ENCODE results near the gene RRP12.
A peak's percentile ranks its signal among the peaks of the same experiment; 100 is the strongest.

The RRP12 gene

DNA sequence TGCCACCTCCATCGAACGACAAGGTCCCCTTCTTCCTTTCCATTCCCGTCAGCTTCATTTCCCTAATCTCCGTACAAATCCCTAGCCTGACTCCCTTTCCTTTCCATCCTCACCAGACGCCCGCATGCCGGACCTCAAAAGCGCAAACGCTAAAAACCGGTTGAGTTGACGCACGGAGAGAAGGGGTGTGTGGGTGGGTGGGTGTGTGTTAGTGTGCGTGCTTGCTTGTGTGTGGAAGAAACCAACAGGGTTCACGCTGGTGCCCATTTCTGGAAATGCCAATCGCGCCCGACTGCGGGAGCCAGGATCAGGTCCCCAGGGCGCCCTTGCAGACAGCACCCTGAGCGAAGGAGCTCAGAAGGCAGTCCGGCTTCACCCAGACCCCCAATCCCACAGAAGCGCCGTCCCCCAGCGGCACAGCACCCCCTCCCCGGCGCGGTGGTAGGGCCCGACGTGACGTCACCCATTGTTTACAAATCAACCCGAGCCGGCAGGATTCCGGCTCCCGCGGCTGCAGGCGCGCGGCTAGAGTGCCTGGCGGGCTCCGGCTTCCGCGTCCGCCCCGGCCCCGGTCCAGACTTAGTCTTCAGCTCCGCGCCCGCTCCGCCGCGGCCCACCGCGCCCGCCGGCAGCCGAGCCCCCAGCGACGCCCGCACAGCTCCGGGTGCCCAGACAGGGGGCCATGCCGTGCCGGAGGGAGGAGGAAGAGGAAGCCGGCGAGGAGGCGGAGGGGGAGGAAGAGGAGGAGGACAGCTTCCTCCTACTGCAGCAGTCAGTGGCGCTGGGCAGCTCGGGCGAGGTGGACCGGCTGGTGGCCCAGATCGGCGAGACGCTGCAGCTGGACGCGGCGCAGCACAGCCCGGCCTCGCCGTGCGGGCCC lies 82.1 kb downstream of the RRP12 start, which contains the start of gene FRAT1:
Gene FRAT1 (plus strand): TSS at position 500 of the 880 bp plus-strand sequence. CDS start 183 bp downstream, at position 683.
- H3K4me3 ChIP-seq (ENCODE audit: low read length), result peak within 1 kb of the TSS; percentile 71
- peak within 1 kb of the TSS; percentile 89 for H3K9ac ChIP-seq (ENCODE audit: low read length)
- no peaks in the 10 kb centered on the region for H3K9me3 ChIP-seq (ENCODE audit: control insufficient read depth, low read length)
- no peaks in the 10 kb centered on the region for H3K36me3 ChIP-seq (ENCODE audit: control insufficient read depth, insufficient read depth, low read length)
- no peaks in the 10 kb centered on the region for H3K27me3 ChIP-seq (ENCODE audit: control insufficient read depth, insufficient read depth, low read length)
- H3K4me1 ChIP-seq (ENCODE audit: control insufficient read depth, insufficient read depth, low read length), result peaks cover 17% of the 10 kb centered on the region

DNA sequence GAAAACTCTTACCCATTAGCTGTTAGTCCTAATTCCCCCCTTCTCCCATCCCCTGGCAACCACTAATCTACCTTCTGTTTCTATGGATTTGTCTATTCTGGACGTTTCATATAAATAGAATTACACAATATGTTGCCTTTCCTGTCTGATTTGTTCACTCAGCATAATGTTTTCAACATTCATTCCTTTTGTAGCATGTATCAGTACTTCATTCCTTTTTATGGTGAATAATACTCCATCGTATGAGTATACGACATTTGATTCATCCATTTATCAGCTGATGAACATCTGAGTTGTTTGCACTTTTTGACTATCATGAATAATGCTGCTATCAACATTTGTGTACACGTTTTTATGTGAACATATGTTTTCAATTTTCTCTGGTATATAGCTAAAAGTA lies 86.5 kb downstream of the RRP12 start:
- Histone ChIP-seq H3K9me3 (ENCODE audit: control insufficient read depth, low read length) (no peaks in the 10 kb centered on the region), H3K36me3 (ENCODE audit: control insufficient read depth, insufficient read depth, low read length) (no peaks in the 10 kb centered on the region), H3K9ac (ENCODE audit: low read length) (no peak overlapping the region), H3K4me3 (ENCODE audit: low read length) (no peak overlapping the region), H3K4me1 (ENCODE audit: control insufficient read depth, insufficient read depth, low read length) (no peaks in the 10 kb centered on the region), H3K27me3 (ENCODE audit: control insufficient read depth, insufficient read depth, low read length) (no peaks in the 10 kb centered on the region)

DNA sequence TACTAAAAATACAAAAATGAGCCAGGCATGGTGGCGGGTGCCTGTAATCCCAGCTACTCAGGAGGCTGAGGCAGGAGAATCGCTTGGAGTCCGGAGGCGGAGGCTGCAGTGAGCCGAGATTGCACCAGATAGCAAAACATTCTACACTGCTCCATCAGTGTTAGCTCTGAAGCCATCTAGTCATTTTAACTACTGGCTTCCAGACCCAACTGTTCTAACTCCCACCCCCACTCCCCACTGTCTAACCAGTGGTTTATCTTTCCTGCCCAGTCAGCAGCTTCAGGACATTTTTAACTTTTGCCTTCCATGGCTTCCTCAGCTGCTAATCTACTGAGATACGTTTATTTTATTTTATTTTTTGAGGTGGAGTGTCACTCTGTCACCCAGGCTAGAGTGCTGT lies 88.2 kb downstream of the RRP12 start:
- Histone ChIP-seq H3K4me1 (ENCODE audit: control insufficient read depth, insufficient read depth, low read length) (no peaks in the 10 kb centered on the region), H3K36me3 (ENCODE audit: control insufficient read depth, insufficient read depth, low read length) (no peaks in the 10 kb centered on the region), H3K9me3 (ENCODE audit: control insufficient read depth, low read length) (no peaks in the 10 kb centered on the region), H3K27me3 (ENCODE audit: control insufficient read depth, insufficient read depth, low read length) (no peaks in the 10 kb centered on the region), H3K9ac (ENCODE audit: low read length) (no peak overlapping the region), H3K4me3 (ENCODE audit: low read length) (no peak overlapping the region)

DNA sequence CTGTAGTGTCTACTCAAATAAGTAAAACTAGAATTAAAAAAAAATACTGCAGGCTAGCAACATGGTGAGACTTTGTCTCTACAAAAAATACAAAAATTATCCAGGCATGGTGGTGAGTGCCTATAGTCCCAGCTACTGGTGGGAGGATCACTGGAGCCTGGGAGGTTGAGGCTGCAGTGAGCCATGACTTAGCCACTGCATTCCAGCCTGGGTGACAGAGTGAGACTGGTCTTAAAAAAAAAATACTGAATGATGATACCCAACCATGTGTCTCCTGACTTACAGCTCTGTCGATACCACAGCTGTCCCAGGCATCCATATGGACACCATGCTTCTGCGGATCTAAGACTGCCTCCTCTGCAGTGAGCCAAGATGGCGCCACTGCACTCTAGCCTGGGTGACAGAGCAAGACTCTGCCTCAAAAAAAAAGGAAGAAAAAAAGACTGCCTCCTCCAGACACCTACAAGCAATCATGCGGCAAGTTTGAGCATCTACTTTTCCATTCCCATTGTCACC lies 90.0 kb downstream of the RRP12 start:
- Histone ChIP-seq H3K4me1 (ENCODE audit: control insufficient read depth, insufficient read depth, low read length) (no peaks in the 10 kb centered on the region), H3K9ac (ENCODE audit: low read length) (no peak overlapping the region), H3K36me3 (ENCODE audit: control insufficient read depth, insufficient read depth, low read length) (no peaks in the 10 kb centered on the region), H3K27me3 (ENCODE audit: control insufficient read depth, insufficient read depth, low read length) (no peaks in the 10 kb centered on the region), H3K9me3 (ENCODE audit: control insufficient read depth, low read length) (no peaks in the 10 kb centered on the region), H3K4me3 (ENCODE audit: low read length) (no peak overlapping the region)

DNA sequence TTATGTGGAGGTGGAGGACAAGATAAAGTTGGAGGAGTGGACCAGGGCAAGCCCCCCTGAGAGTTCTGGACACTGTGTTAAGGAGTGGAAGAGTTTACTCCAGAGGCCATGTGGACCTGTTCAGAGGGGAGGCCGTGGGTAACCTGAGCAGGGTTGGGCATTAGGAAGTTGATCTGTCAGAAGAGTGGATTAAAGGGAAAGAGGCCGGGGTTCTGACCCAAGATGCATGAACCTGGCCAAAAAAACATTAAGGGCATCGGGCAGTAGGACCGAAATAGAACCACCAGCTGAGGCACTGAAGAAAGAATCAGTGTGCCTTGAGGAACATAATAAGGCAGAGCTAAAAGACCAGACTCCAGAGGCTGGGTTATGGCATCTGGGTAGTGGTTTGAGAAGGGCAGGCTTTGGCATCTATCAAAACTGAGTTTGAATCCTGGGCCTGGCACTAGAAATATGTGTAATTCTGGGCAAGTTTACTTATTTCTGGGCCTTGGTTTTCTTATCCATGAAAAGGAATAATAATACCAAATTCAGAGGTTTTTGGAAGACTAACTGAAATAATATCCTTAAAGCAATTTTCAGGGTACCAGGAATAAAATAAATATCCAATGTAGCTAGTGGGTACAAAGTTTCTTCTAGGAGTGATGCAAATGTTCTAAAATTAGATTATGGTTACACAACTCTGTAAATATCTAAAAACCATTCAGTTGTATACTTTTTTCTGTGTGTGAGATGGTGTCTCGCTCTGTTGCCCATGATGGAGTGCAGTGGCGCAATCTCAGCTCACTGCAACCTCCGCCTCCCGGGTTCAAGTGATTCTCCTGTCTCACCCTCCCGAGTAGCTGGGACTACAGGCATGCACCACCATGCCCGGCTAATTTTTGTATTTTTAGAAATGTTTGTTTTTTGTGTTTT lies 93.0 kb downstream of the RRP12 start:
- Histone ChIP-seq H3K9ac (ENCODE audit: low read length) (no peak overlapping the region), H3K27me3 (ENCODE audit: control insufficient read depth, insufficient read depth, low read length) (no peaks in the 10 kb centered on the region), H3K4me3 (ENCODE audit: low read length) (no peak overlapping the region), H3K36me3 (ENCODE audit: control insufficient read depth, insufficient read depth, low read length) (no peaks in the 10 kb centered on the region), H3K9me3 (ENCODE audit: control insufficient read depth, low read length) (no peaks in the 10 kb centered on the region), H3K4me1 (ENCODE audit: control insufficient read depth, insufficient read depth, low read length) (no peaks in the 10 kb centered on the region)

DNA sequence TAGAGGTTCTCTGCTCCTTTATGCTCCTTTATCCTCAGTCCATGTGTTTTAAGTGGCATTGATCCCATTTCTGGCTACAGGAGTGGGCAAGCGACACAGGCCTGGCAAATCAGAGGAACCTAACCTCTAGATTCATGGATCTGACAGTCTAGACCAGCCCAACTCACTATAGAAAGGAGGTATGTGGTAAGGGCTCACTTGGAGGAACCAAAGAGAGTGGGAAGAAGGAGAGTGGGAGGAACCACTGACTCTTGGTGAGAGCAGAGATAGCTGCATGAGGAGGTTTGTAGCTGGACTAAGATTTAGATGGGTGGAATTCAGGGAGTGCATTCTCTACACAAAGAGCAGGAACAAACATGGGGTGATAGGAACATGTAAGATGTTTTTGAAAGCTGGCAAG lies 93.7 kb downstream of the RRP12 start:
- Histone ChIP-seq H3K4me1 (ENCODE audit: control insufficient read depth, insufficient read depth, low read length) (no peaks in the 10 kb centered on the region), H3K9ac (ENCODE audit: low read length) (no peak overlapping the region), H3K27me3 (ENCODE audit: control insufficient read depth, insufficient read depth, low read length) (no peaks in the 10 kb centered on the region), H3K4me3 (ENCODE audit: low read length) (no peak overlapping the region), H3K9me3 (ENCODE audit: control insufficient read depth, low read length) (no peaks in the 10 kb centered on the region), H3K36me3 (ENCODE audit: control insufficient read depth, insufficient read depth, low read length) (no peaks in the 10 kb centered on the region)

All from mucosa of stomach (tissue), 1 donor.